ENCODE results near the gene NME9.

DNA sequence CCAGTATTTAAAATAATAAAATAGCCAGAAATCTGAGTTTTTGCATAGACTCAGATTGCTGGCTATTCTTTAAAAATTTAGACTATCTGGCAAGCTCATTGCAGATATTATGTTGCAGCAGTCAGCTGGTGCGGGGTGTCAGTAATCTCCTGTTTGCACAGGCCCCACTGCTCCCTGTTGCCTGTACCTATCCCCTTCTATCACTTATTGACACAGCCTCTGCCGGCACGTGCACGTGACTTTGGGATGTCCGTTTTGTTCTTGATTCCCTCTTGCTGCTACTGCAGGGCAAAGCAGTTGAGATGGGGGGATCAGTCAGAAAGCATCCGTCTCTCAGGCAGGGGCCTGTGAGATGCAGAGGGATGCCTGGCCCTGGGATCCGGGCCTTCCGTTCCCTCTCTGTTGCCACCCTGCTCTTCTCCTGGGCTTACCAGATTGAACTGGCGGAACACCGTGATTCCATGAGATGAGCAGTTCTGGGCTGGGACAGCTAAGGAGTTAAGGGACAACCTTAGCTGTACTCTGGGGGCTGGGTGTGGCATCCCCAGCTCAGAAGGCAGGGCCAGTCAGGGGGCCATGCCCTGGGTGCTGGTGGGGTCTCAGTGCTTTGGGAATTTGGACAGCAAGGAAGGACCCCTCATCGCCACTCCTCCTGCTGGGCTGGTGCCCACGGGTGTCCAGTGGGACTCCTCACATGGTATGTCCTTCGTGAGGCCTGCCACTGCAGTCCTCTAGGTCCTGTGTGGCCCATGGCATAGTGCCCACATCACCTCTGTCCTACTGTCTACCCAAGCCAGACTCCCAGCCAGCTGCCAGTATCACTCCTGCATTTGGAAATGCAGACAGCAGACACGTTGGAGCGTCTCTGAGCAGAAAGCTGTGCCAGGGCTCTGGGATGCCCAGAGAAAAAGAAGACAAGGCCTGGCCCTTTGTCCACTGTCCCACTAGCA, 30.5 kb upstream of the NME9 start:
- TF ChIP-seq, protein P1, sequence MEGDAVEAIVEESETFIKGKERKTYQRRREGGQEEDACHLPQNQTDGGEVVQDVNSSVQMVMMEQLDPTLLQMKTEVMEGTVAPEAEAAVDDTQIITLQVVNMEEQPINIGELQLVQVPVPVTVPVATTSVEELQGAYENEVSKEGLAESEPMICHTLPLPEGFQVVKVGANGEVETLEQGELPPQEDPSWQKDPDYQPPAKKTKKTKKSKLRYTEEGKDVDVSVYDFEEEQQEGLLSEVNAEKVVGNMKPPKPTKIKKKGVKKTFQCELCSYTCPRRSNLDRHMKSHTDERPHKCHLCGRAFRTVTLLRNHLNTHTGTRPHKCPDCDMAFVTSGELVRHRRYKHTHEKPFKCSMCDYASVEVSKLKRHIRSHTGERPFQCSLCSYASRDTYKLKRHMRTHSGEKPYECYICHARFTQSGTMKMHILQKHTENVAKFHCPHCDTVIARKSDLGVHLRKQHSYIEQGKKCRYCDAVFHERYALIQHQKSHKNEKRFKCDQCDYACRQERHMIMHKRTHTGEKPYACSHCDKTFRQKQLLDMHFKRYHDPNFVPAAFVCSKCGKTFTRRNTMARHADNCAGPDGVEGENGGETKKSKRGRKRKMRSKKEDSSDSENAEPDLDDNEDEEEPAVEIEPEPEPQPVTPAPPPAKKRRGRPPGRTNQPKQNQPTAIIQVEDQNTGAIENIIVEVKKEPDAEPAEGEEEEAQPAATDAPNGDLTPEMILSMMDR (conservative IDR thresholded peaks at IDR 0.05; ENCODE audit: low read depth, low read length) = no peak
- TF ChIP-seq RCOR1 (IDR thresholded peaks at IDR 0.05; ENCODE audit: insufficient replicate concordance, low read length) (no peak), FOS (IDR thresholded peaks at IDR 0.05; ENCODE audit: low read depth, low read length) (no peak), POLR2A (IDR thresholded peaks at IDR 0.05; ENCODE audit: low read depth, low read length) (no peak), CHD1 (IDR thresholded peaks at IDR 0.05; ENCODE audit: low read depth, low read length) (no peak), SMC3 (IDR thresholded peaks at IDR 0.05; ENCODE audit: low read depth, low read length) (no peak), MXI1 (IDR thresholded peaks at IDR 0.05; ENCODE audit: borderline replicate concordance, low read depth, low read length) (no peak), NFE2L2 (IDR thresholded peaks at IDR 0.05; ENCODE audit: low read depth, low read length) (no peak), RAD21 (IDR thresholded peaks at IDR 0.05; ENCODE audit: low read length) (no peak), RFX5 (IDR thresholded peaks at IDR 0.05; ENCODE audit: low read depth, low read length) (no peak), CEBPB (IDR thresholded peaks at IDR 0.05; ENCODE audit: low read depth, low read length) (no peak)
- TF ChIP-seq, protein P2, sequence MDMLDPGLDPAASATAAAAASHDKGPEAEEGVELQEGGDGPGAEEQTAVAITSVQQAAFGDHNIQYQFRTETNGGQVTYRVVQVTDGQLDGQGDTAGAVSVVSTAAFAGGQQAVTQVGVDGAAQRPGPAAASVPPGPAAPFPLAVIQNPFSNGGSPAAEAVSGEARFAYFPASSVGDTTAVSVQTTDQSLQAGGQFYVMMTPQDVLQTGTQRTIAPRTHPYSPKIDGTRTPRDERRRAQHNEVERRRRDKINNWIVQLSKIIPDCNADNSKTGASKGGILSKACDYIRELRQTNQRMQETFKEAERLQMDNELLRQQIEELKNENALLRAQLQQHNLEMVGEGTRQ (IDR thresholded peaks at IDR 0.05; ENCODE audit: low read depth, low read length) = no peak
- TF ChIP-seq, protein P3, sequence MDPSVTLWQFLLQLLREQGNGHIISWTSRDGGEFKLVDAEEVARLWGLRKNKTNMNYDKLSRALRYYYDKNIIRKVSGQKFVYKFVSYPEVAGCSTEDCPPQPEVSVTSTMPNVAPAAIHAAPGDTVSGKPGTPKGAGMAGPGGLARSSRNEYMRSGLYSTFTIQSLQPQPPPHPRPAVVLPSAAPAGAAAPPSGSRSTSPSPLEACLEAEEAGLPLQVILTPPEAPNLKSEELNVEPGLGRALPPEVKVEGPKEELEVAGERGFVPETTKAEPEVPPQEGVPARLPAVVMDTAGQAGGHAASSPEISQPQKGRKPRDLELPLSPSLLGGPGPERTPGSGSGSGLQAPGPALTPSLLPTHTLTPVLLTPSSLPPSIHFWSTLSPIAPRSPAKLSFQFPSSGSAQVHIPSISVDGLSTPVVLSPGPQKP (IDR thresholded peaks at IDR 0.05; ENCODE audit: borderline replicate concordance, low read depth, low read length) = no peak

Measured in IMR-90 (cell line).